AG09309 (cell line): ENCODE results near the gene LUC7L3.

Experiments
- DNase-seq: peaks from one replicate; pipeline ENCODE4 v3.0.0-alpha.2; 2010; ENCODE audit warnings: low read depth
- H3K4me3 ChIP-seq: 2 replicates; pipeline ENCODE4 v1.5.1; 2011; ENCODE audit warnings: mild to moderate bottlenecking, low read depth, low read length, moderate library complexity; ENCODE audit not compliant: control insufficient read depth
- TF ChIP-seq, protein P1 (sequence below): IDR thresholded peaks from 2 replicates; pipeline ENCODE4 v1.5.1; 2011; ENCODE audit warnings: mild to moderate bottlenecking, low read depth, low read length, inconsistent platforms; ENCODE audit not compliant: insufficient read depth, control insufficient read depth; ENCODE audit errors: missing control alignments

Gene LUC7L3

DNA sequence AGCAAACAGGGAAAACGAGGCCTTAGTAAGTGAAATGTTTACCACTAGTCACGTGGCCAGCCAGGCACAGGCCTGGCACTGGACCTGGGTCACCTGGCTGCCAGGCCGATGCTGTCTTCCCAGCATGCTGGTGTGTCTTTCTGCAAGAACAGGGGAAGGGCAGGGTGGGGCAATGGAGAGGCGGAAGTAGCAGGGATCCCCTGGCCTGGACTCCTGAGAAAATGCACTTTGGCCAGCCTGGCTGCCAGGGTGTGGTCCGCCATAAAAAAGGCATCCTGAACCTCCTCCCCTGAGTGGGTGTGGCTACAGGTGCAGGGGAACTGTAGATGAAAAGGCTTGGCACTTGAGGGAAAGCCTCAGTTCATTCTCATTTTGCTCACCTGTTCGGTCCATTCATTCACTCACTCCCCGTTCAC is 49.0 kb downstream of the LUC7L3 start:
- no peak overlapping the region for H3K4me3 ChIP-seq
- no peak for DNase-seq
- TF ChIP-seq, protein P1, sequence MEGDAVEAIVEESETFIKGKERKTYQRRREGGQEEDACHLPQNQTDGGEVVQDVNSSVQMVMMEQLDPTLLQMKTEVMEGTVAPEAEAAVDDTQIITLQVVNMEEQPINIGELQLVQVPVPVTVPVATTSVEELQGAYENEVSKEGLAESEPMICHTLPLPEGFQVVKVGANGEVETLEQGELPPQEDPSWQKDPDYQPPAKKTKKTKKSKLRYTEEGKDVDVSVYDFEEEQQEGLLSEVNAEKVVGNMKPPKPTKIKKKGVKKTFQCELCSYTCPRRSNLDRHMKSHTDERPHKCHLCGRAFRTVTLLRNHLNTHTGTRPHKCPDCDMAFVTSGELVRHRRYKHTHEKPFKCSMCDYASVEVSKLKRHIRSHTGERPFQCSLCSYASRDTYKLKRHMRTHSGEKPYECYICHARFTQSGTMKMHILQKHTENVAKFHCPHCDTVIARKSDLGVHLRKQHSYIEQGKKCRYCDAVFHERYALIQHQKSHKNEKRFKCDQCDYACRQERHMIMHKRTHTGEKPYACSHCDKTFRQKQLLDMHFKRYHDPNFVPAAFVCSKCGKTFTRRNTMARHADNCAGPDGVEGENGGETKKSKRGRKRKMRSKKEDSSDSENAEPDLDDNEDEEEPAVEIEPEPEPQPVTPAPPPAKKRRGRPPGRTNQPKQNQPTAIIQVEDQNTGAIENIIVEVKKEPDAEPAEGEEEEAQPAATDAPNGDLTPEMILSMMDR: no peak

DNA sequence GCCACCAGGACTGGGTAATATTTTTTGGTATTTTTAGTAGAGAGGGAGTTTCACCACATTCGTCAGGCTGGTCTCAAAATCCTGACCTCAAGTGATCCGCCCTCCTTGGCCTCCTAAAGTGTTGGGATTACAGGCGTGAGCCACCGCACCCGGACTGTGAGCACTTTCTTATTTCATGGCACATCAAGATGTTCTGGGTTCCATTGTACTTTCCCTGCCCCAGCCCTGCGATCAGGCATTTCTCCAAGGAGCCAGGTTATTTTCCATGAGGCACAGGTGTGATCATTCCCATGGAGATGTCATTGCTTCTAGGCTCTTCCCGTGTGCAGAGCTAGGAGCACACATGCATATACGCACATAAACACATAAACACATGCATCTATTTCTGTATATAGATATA is 50.5 kb downstream of the LUC7L3 start:
- H3K4me3 ChIP-seq: no peak overlapping the region
- no peak for DNase-seq
- TF ChIP-seq, protein P1: no peak

DNA sequence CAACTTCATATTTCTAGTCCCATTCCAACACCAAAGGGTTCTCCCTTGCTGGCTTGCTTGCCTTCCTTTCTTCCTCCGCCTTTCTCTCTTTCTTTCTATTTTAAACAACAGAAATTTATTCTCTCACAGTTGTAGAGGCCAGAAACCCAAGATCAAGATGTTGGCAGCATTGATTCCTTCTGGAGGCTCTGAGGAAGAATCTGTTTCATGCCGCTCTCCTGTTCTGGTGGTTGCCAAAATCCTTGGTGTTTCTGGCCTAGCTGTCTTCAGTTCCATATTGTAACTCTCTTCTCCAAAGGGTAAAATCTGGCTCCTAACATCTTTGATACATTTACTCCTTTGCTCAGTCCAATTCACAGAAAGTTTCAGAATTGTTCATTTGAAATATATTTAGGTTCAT is 50.9 kb downstream of the LUC7L3 start:
- H3K4me3 ChIP-seq: no peak overlapping the region
- DNase-seq: no peak
- TF ChIP-seq, protein P1: no peak

DNA sequence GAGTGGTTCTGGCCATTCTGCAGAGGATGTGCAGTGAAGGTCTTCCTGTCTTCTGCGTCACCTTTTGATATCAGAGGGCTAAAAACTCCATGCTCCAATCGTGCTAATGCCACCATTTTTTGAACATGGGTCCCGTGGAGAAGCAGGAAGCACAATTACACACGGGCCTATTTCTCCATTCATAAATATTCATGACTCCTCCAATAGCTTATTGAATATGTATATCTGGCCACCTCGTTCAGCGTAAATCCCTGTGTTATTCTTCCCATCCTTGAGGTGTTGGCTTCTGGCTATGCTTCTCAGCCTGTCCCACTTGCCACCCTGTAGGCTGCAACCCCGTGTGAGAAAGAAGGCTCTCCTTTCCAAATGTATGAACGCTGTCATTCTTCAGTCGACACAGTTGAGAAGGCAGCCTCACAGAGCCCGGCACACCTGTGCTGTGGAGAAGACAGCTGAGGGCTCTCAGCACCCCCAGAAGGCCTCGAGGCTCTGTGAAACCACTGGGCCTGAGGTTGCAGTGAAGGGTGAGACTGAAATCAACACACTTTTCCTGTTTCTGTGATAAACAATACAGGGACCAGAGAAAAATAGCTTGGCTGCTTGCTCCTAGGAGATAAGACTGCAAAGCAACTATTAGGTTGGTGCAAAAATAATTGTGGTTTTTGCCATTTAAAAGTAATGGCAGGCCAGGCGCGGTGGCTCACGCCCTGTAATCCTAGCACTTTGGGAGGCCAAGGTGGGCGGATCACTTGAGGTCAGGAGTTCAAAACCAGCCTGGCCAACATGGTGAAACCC is 52.8 kb downstream of the LUC7L3 start:
- TF ChIP-seq, protein P1: no peak
- H3K4me3 ChIP-seq: no peak overlapping the region
- no peak for DNase-seq

DNA sequence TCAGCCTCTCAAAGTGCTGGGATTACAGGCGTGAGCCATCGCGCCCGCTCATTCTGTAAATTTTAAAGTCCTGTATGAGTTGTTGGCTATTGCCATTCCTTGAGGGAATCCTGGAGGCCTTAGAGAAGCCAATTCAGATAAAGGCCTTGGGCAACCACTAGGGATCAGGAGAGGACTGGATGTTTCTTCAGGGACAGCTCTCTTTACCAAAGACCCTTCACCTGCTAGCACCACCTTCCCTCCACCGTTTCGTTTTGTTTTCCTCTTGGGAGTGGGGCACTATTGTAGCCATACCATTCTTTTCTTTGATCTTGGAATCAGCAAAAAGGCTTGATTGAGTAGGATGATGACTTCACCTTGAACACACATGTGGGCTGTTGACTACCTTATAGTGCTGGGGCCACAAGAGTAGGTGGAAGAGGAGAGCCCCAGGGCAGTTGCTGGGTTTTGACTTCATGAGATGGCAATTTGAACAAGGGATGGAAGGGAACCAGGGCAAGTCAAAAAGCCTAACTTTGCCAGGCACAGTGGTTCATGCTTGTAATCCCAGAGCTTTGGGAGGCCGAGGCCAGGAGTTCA is 54.9 kb downstream of the LUC7L3 start:
- no peak for DNase-seq
- no peak overlapping the region for H3K4me3 ChIP-seq
- TF ChIP-seq, protein P1: no peak

DNA sequence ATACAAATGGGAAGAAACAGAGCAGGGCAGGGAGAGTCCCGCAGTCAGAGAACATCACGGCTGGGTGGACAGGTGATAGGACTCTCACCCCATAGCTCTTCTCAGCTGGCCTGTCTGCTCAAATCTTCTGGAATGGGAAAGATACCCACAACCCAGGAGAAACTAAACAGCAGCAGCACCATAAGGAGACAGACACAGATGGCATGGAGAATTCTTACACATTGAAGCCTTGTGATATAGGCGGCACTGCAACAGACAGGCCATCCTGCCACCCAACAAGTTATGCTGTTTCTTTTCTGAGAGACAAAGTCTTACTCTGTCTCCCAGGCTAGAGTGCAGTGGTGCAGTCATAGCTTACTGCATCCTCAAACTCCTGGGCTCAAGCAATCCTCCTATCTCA is 56.5 kb downstream of the LUC7L3 start:
- no peak for DNase-seq
- TF ChIP-seq, protein P1: no peak
- H3K4me3 ChIP-seq: no peak overlapping the region

DNA sequence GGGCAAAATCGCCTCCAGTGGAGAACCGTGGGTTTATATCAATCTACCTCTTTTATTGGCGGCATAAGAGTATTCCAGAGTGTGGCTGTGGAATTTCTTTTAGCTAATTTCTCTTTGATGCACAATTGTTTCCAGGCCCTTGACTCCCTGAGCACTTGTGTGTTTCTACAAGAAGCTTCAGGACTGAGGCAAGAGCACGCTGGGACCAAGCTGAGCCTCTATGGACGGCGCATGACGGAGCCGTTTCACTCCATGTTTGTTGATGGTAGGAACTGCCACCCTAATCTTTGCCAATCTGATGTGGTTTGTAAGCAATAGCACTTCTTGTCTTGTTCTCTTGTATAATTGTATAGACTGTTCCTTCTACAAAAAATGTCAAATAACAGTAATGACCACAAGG is 59.1 kb downstream of the LUC7L3 start:
- TF ChIP-seq, protein P1: no peak
- no peak for DNase-seq
- H3K4me3 ChIP-seq: no peak overlapping the region
